Measurements from ENCODE around the gene CD6. TPM values are rescaled to one million over a fixed set of nuclear protein-coding genes. Genes with fewer than 3 reads are reported as not detected.
A peak's percentile ranks its signal among the peaks of the same experiment; 100 is the strongest.

Gene CD6
- total RNA-seq, 1 donor from 2014 or later = 6.1 TPM

- no peaks in the 10 kb centered on the region for H3K36me3 ChIP-seq
- peaks cover 32% of the 10 kb centered on the region for H3K4me1 ChIP-seq
- H3K4me3 ChIP-seq = no peak overlapping the region
- no peaks in the 10 kb centered on the region for H3K9me3 ChIP-seq
- TF ChIP-seq, protein P1, sequence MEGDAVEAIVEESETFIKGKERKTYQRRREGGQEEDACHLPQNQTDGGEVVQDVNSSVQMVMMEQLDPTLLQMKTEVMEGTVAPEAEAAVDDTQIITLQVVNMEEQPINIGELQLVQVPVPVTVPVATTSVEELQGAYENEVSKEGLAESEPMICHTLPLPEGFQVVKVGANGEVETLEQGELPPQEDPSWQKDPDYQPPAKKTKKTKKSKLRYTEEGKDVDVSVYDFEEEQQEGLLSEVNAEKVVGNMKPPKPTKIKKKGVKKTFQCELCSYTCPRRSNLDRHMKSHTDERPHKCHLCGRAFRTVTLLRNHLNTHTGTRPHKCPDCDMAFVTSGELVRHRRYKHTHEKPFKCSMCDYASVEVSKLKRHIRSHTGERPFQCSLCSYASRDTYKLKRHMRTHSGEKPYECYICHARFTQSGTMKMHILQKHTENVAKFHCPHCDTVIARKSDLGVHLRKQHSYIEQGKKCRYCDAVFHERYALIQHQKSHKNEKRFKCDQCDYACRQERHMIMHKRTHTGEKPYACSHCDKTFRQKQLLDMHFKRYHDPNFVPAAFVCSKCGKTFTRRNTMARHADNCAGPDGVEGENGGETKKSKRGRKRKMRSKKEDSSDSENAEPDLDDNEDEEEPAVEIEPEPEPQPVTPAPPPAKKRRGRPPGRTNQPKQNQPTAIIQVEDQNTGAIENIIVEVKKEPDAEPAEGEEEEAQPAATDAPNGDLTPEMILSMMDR (IDR thresholded peaks at IDR 0.05) = no peak
- ATAC-seq = no peak
- H3K27me3 ChIP-seq (ENCODE audit: low read depth) = peaks cover 5% of the 10 kb centered on the region
- no peak overlapping the region for H3K27ac ChIP-seq
- intact Hi-C loops (cut with DNase I) = no loop called here
- no peak for DNase-seq
These were observed 51.8 kb downstream of the CD6 start for GRCh38 chr11:61023086-61023965.

DNA sequence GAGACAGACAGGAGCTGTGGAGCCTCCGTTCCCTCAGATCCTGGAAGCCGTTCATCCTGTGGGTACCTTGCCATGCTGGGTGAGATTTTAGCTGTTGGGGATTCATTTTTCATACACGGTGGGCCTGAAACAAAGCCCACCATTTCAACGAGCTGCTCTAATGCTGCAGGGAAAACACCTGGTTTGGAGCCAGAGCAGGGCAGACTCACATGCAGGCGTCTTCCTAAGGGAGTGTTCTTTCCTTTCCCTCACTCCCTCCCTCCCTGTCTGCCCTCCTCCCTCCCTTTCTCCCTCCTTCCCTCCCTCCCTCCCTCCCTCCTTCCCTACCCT lies 52.5 kb downstream of the CD6 start:
- DNase-seq (no peak), ATAC-seq (no peak)
- Histone ChIP-seq H3K9me3 (no peaks in the 10 kb centered on the region), H3K27me3 (ENCODE audit: low read depth) (peaks cover 5% of the 10 kb centered on the region), H3K4me3 (no peak overlapping the region), H3K36me3 (no peaks in the 10 kb centered on the region), H3K4me1 (peaks cover 32% of the 10 kb centered on the region), H3K27ac (no peak overlapping the region)
- intact Hi-C loops (cut with DNase I) = no loop called here
- TF ChIP-seq, protein P1 (IDR thresholded peaks at IDR 0.05) = no peak

- no peaks in the 10 kb centered on the region for H3K36me3 ChIP-seq
- no peak for ATAC-seq
- TF ChIP-seq, protein P1 (IDR thresholded peaks at IDR 0.05) = no peak
- H3K4me1 ChIP-seq = peaks cover 32% of the 10 kb centered on the region
- no peak overlapping the region for H3K27ac ChIP-seq
- peaks cover 5% of the 10 kb centered on the region for H3K27me3 ChIP-seq (ENCODE audit: low read depth)
- intact Hi-C loops (cut with DNase I) = no loop called here
- no peak overlapping the region for H3K4me3 ChIP-seq
- no peak for DNase-seq
- H3K9me3 ChIP-seq = no peaks in the 10 kb centered on the region
These were observed 53.7 kb downstream of the CD6 start for GRCh38 chr11:61024938-61025820.

- DNase-seq (no peak), ATAC-seq (no peak)
- intact Hi-C loops (cut with DNase I) = no loop called here
- Histone ChIP-seq H3K9me3 (no peaks in the 10 kb centered on the region), H3K4me1 (peaks cover 32% of the 10 kb centered on the region), H3K4me3 (no peak overlapping the region), H3K27me3 (ENCODE audit: low read depth) (peaks cover 5% of the 10 kb centered on the region), H3K27ac (no peak overlapping the region), H3K36me3 (no peaks in the 10 kb centered on the region)
- TF ChIP-seq, protein P1 (IDR thresholded peaks at IDR 0.05) = no peak
These were observed 54.3 kb downstream of the CD6 start for GRCh38 chr11:61025821-61026120.

GRCh38 chr11:61026121-61027031 lies 54.9 kb downstream of the CD6 start:
- Histone ChIP-seq H3K27ac (peak overlapping the region; percentile 31), H3K4me3 (no peak overlapping the region), H3K36me3 (no peaks in the 10 kb centered on the region), H3K4me1 (peaks cover 32% of the 10 kb centered on the region), H3K27me3 (ENCODE audit: low read depth) (peaks cover 5% of the 10 kb centered on the region), H3K9me3 (no peaks in the 10 kb centered on the region)
- no peak for DNase-seq
- intact Hi-C loops (cut with DNase I) = no loop called here
- no peak for ATAC-seq
- TF ChIP-seq, protein P1 (IDR thresholded peaks at IDR 0.05) = no peak
